SK-N-MC (cell line): ENCODE measurements around the gene IFT27.

ENCODE experiments used
- EZH2 ChIP-seq: fragments of 200-600 bp; sonication (generic); IDR thresholded peaks from one replicate; pipeline ENCODE4 v1.6.1; 2017; ENCODE audit warnings: antibody characterized with exemption
- FOXP2 ChIP-seq: optimal IDR thresholded peaks from 2 replicates; pipeline ENCODE3; 2011; ENCODE audit warnings: mild to moderate bottlenecking, moderate library complexity; ENCODE audit not compliant: insufficient read depth; ENCODE audit errors: extremely low read length, control extremely low read depth
- POLR2AphosphoS5 ChIP-seq: IDR thresholded peaks from 2 replicates; pipeline ENCODE4 v1.6.1; 2012; ENCODE audit warnings: mild to moderate bottlenecking, low read depth, low read length, borderline replicate concordance

GRCh38 chr22:36765131-36765942 is 10.6 kb downstream of the IFT27 start:
- TF ChIP-seq EZH2 (no peak), POLR2AphosphoS5 (no peak), FOXP2 (no peak)
